Daoy (cell line): ENCODE measurements around the gene SLC11A2. TPM values are rescaled to one million over a fixed set of nuclear protein-coding genes. Genes with fewer than 3 reads are reported as not detected.
"Not testable (repeated sequence)": the region's sequence is repeated elsewhere in the genome, so short reads cannot be mapped to it uniquely, and the experiment has no call there.

ENCODE experiments used
- DNase-seq: peaks from one replicate; pipeline ENCODE4 v3.0.0-alpha.2; 2015; ENCODE audit warnings: low read depth
- total RNA-seq: library from RNA; depleted of rRNA; stranded (reverse); fragments of >200 nt; shearing (Covaris generic); gene quantifications from 2 replicates; pipeline ENCODE4 v1.2.3, GENCODE V29; 2014

SLC11A2 gene
- total RNA-seq, 1 experiment from 2014 or later, result 54.3 TPM

DNA sequence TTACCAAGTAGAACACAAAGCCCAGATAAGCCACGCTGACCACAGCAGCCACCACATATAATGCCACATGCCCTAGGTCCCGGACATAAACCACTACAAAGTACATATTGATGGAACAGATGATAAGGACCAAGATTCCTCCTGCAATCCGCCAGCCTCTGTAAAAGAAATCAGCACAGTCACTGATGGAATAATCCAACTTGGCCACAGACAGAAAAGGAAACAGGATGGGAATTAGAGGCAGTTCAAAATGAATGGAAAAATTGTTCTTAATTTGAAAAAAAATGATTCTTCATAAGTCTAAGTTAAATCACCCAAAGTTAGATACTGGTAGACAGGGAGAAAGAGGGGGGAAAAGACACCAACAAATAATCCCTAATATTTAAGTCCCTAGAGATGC lies 35.4 kb downstream of the SLC11A2 start:
- DNase-seq, result no peak

GRCh38 chr12:50990147-50990727 lies 35.9 kb downstream of the SLC11A2 start:
- DNase-seq, result no peak

DNA sequence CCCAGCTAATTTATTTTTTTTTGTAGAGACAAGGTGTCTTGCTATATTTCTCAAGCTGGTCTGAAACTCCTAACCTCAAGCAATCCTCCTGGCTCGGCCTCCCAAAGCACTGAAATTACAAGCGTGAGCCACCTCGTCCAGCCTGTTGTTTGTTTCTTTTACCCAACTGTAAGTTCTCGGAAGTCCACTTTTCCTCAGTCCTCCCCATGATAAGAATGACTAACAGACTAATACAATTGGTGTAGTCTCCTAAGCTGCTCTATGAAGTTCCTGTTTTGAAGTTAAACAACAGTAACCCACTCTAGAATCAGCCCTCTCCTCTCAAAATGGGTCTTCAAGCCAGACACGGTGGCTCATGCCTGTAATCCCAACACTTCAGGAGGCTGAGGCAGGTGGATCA lies 37.3 kb downstream of the SLC11A2 start:
- DNase-seq, result no peak

DNA sequence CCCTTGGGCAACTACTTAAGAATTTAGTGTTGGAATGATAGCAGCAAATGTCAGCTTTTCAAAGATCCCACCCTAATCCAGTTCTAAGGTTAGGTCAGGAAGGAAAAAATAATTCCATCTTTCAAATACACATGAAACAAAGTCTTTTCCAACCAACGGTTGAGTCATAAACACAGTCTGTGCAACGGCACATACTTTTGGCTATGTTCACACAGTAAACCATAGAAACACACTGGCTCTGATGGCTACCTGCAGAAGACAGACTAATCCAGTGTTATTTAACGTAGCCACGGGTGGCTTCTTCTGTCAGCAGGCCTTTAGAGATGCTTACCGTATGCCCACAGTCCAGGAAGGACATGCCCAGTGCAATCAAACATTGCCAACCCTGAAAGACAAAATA lies 38.1 kb downstream of the SLC11A2 start:
- DNase-seq, result no peak

DNA sequence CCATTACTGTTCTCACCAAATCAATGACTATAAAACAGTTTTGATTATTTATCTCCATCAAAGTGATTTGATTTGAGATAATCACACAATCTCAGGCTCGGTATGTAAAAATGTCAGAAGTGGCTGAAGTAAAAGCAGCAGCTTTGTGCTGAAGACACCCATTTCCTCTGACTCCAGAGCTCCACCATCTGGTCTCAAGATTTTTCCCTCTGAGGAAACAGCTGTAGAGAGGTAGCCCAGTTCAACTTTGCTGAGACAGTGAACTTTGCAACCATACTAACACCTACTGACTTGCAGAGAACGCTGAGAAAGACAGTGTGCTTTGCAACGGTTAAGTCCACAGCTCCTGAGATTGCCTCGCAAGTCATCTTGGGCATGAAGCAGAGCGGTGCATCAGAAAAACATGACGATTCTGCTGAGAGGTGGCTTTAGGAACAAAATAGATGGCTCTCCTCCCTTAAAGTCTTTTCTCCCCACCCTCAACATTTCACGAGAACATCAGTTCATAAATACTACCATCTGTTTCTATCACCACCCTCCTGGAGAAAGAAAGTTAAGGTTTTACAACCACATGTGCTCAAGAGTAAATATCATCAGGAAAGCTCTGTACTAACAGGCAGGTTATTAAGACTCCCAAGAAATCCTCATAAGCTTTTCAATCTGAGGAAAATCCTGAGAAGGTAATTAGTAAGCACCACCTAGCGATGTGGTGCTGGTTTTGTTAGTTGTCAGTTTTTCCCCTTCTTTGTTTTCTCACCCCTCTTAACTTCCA lies 39.0 kb downstream of the SLC11A2 start:
- DNase-seq, result peak; percentile 27

DNA sequence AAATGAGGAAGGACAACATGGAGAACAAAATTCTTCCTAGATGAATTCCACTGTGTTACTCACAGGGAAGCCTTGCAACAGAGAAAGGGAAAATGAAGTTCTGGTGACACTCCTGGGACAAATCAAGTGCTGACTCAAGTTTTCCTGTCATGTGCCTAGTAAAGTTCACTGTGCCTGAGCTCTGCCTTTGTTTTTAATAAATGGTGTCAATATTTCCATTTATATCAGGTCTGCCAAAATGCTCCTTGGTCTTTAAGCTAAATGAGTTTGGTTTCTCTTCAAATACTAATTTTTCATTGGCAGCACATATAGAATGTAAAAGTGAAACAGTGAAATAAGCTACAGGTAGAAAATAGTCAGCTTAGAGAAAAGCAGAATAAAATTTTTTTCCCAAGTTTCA lies 40.9 kb downstream of the SLC11A2 start:
- peak; percentile 10 for DNase-seq

- DNase-seq, result no peak
These were observed 41.4 kb downstream of the SLC11A2 start for GRCh38 chr12:50984586-50985298.

DNA sequence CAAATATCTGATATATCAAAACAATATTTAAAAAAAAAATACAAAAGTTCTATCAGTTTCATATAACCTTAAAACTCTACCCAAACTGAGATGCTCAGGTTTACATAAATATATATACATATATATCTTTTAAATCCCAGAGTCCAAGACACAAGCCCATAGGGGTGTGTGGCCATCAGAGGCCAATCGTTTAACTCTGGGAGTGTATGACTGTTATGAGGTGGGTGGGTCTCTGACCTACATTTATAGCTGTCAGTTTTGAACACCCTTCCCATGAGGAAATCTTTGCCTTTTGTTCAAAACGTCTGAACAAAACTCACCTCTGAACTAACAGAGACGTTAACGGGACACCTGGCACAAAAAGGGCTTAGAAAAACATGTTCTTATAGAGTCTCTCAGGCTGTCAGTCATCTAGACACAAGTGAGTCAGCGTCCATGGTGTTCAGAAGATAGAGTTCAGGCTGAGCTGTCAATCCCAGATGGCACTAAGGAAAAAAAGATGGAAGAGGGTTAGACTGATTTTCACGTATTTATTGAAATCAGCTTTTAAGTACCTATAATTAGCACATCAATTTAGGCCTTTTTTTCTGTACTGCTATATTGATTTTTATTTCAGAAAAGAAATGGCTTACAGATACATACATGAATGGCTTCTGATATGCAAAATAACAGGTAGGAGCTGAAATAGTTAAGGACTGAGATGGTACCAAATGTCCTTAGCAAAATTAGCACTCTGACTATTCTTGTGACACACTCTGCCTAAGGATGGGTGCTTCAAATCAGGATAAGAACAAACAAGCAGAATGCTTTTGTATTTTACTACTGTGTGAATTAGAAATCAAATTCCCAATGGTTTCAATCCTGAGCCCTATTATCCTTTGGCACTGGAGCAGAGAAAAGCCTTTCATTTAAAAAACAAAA lies 44.6 kb downstream of the SLC11A2 start:
- no peak for DNase-seq

GRCh38 chr12:50980545-50980944 lies 45.6 kb downstream of the SLC11A2 start:
- no peak for DNase-seq

- DNase-seq, result no peak
These were observed 46.7 kb downstream of the SLC11A2 start for GRCh38 chr12:50979369-50980052.

GRCh38 chr12:50971946-50972345 lies 54.2 kb downstream of the SLC11A2 start:
- DNase-seq, result no peak

GRCh38 chr12:50964432-50964831 lies 61.8 kb downstream of the SLC11A2 start:
- DNase-seq, result no peak

DNA sequence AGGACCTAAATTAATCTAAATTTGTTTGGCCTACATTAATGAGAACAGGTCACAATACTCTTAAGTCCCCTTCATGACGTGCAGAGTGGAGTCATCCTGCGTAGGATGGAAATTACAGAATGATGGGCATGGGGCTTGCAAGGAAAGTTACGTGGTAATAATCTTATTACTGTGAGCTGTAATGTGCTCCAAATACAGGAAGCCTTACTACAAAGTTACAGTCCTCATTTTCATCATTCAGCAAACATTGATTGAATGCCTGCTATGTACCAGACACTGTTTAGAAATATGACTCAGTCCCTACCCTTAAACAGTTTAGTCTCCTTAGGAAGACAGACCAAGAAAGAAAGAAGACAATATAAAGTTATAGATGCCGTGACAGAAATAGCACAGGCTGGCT lies 64.5 kb downstream of the SLC11A2 start:
- DNase-seq, result no peak

- no peak for DNase-seq
These were observed 66.1 kb downstream of the SLC11A2 start for GRCh38 chr12:50960130-50960529.

GRCh38 chr12:50955697-50956096 lies 70.5 kb downstream of the SLC11A2 start:
- no peak for DNase-seq

DNA sequence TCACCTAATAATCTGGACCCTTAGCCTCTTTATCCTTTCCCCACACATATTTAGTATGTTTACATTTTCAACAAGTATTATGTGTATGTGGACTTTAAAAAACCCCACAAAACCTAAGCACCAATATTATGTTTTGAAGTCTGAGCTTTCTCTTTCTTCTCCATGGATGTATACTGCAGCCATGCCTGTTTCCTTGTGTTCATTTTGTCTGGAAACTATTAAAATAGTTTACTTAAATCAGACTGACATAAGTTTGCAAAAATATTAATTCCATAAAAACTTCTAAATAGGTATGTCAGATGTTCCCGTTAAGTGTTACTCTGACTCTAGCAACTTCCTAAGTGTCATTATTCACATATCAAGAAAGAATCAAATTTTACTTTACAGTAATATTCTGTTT lies 70.9 kb downstream of the SLC11A2 start:
- no peak for DNase-seq

DNA sequence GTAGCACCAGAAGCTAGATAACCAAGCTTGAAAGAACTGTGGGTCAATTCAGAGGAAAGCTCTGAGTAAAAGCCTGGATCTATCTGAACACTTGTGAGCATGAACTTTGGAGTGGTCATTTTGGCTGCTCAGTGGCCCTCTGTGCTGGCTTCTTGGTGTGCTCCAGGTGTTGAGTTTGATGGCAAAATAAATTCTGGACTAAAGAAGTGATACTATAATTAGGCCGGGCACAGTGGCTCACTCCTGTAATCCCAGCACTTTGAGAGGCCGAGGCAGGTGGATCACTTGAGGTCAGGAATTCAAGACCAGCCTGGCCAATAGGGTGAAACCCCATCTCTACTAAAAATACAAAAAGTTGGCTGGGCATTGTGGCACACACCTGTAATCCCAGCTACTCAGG lies 71.4 kb downstream of the SLC11A2 start:
- not testable (repeated sequence) for DNase-seq

DNA sequence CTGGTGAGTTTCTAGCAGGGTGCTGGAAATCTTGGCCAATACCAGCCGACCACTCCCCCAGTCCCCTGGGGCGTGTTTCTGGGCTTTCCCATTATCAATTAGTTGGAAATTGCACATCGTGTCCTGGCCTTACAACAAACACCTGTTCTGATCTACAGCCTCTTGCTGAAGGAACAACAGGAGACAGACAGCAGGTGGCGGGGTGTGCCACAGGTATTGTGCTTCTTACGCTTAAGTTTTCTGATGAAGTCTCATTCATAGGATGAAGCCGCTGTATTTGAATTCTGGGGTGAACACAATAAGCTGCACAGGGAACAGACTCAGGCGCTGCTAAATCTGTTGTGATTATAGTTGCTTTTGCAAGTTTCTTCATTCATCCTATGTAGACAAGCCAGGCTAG lies 73.1 kb downstream of the SLC11A2 start:
- no peak for DNase-seq

DNA sequence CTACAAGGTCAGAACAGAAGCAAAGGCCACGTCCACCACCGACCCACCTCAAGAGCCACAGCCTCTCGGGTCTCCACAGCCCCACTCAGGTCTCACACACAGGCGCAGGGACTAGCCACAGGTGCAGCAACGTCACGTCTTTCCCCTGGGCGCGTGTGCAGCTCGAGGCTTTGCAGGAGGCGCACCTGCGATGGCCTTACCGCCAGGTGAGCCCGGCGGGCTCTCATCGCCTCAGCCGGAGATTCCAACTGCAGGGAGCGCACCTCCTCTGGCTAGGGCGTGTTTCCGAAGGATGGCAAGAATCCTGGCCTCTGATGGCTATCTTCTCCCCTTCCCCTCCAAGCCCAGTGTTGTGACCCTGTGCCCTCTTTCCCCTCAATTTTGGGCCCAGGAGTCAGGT lies 73.7 kb downstream of the SLC11A2 start, which contains the start of gene HIGD1C:
HIGD1C (plus strand) TSS at position 35 of the 400 bp plus-strand sequence. CDS start 1,455 bp downstream, outside the sequence.
- no peak for DNase-seq

DNA sequence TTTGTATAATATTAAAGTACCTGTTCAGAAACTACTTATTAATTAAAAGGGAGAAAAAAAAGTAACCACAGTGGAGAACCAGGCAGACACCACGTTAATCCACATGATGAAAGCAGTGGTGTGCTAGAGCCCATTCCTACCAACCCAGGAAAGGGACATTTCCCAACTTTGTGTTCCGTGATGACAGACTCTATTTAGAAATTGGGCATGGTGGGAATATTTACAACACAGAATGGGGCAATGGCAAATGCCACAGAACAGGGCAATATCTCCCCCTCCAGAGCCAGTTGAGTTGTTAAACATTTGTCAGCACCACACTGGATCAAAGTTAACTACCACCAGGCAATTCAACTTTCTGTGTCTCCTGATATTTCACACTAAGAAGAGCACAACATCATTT lies 75.1 kb downstream of the SLC11A2 start:
- DNase-seq, result no peak

GRCh38 chr12:50949801-50950302 lies 76.3 kb downstream of the SLC11A2 start:
- no peak for DNase-seq
